SU-DHL-6 (cell line): ENCODE results near the gene HECTD2.
"Not testable (repeated sequence)": the region's sequence is repeated elsewhere in the genome, so short reads cannot be mapped to it uniquely, and the experiment has no call there.

Source experiments
- H2AFZ ChIP-seq: fragments of 200-600 bp; sonication (generic); 2 replicates; pipeline ENCODE4 v1.6.1; 2014; ENCODE audit warnings: low read depth, mild to moderate bottlenecking, moderate library complexity, mixed read lengths, antibody characterized with exemption, low read length; ENCODE audit not compliant: severe bottlenecking
- H3F3A ChIP-seq: fragments of 200-600 bp; shearing (Covaris generic); 2 replicates; pipeline ENCODE4 v1.6.0; 2016; ENCODE audit warnings: antibody characterized with exemption, mild to moderate bottlenecking; ENCODE audit not compliant: insufficient read depth
- H3K27ac ChIP-seq: fragments of 200-600 bp; sonication (generic); 2 replicates; pipeline ENCODE4 v1.5.1; 2016; ENCODE audit warnings: low read depth, mild to moderate bottlenecking, low read length, moderate library complexity, mixed read lengths
- H3K27me3 ChIP-seq: fragments of 200-600 bp; sonication (generic), shearing (Covaris generic); 2 replicates; pipeline ENCODE4 v1.6.0; 2014; ENCODE audit warnings: mild to moderate bottlenecking, low read length
- H3K36me3 ChIP-seq: fragments of 200-600 bp; sonication (generic); 2 replicates; pipeline ENCODE4 v1.6.1; 2014; ENCODE audit warnings: mild to moderate bottlenecking, low read length, mixed read lengths
- H3K4me2 ChIP-seq: fragments of 300-600, 200-600 bp; shearing (Covaris generic), sonication (generic); 2 replicates; pipeline ENCODE4 v1.6.0; 2014; ENCODE audit warnings: low read length, low read depth, mild to moderate bottlenecking; ENCODE audit not compliant: poor library complexity, severe bottlenecking
- H3K4me3 ChIP-seq: fragments of 200-600 bp; sonication (generic); 2 replicates; pipeline ENCODE4 v1.5.1; 2014; ENCODE audit warnings: antibody characterized with exemption, low read length, mild to moderate bottlenecking, mixed read lengths; ENCODE audit not compliant: insufficient read depth, poor library complexity, severe bottlenecking
- H3K79me2 ChIP-seq: fragments of 200-600 bp; sonication (generic); 2 replicates; pipeline ENCODE4 v1.6.1; 2014; ENCODE audit warnings: mild to moderate bottlenecking, low read length, moderate library complexity; ENCODE audit not compliant: insufficient read depth
- H3K9ac ChIP-seq: fragments of 200-600 bp; sonication (generic); 2 replicates; pipeline ENCODE4 v1.7.0; 2014; ENCODE audit warnings: mild to moderate bottlenecking, low read length
- H3K9me2 ChIP-seq: fragments of 200-600 bp; sonication (generic); replicated peaks from 2 replicates; pipeline ENCODE4 v1.6.1; 2014; ENCODE audit warnings: low read length; ENCODE audit not compliant: insufficient read depth
- H3K9me3 ChIP-seq: fragments of 200-600 bp; sonication (generic); 2 replicates; pipeline ENCODE4 v1.6.1; 2014; ENCODE audit warnings: low read length, mixed read lengths; ENCODE audit not compliant: insufficient read depth
- H4K20me1 ChIP-seq: fragments of 200-600 bp; sonication (generic); 2 replicates; pipeline ENCODE4 v1.6.1; 2014; ENCODE audit warnings: low read depth, mild to moderate bottlenecking, antibody characterized with exemption, low read length, moderate library complexity, mixed read lengths
- EZH2phosphoT487 ChIP-seq: fragments of 200-600 bp; sonication (generic), shearing (Covaris generic); conservative IDR thresholded peaks from 2 replicates; pipeline ENCODE4 v1.6.1; 2018; ENCODE audit warnings: mild to moderate bottlenecking, antibody characterized with exemption, low read length, moderate library complexity, mixed read lengths
- TF ChIP-seq, protein P1 (sequence below): fragments of 200-600 bp; sonication (generic); IDR thresholded peaks from one replicate; pipeline ENCODE4 v1.5.1; 2017; ENCODE audit warnings: antibody characterized with exemption, mild to moderate bottlenecking, low read length, moderate library complexity; ENCODE audit not compliant: insufficient read depth, poor library complexity, severe bottlenecking

The HECTD2 gene

GRCh38 chr10:91433620-91434019, 23.5 kb downstream of the HECTD2 start:
- H3F3A ChIP-seq, result no peaks in the 10 kb centered on the region
- H3K27me3 ChIP-seq, result no peaks in the 10 kb centered on the region
- no peaks in the 10 kb centered on the region for H4K20me1 ChIP-seq
- H3K9me3 ChIP-seq, result no peaks in the 10 kb centered on the region
- no peaks in the 10 kb centered on the region for H3K79me2 ChIP-seq
- H3K9ac ChIP-seq, result no peak overlapping the region
- no peak overlapping the region for H3K4me2 ChIP-seq
- no peaks in the 10 kb centered on the region for H3K36me3 ChIP-seq
- TF ChIP-seq EZH2phosphoT487, result no peak
- TF ChIP-seq, protein P1, sequence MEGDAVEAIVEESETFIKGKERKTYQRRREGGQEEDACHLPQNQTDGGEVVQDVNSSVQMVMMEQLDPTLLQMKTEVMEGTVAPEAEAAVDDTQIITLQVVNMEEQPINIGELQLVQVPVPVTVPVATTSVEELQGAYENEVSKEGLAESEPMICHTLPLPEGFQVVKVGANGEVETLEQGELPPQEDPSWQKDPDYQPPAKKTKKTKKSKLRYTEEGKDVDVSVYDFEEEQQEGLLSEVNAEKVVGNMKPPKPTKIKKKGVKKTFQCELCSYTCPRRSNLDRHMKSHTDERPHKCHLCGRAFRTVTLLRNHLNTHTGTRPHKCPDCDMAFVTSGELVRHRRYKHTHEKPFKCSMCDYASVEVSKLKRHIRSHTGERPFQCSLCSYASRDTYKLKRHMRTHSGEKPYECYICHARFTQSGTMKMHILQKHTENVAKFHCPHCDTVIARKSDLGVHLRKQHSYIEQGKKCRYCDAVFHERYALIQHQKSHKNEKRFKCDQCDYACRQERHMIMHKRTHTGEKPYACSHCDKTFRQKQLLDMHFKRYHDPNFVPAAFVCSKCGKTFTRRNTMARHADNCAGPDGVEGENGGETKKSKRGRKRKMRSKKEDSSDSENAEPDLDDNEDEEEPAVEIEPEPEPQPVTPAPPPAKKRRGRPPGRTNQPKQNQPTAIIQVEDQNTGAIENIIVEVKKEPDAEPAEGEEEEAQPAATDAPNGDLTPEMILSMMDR, result no peak
- no peaks in the 10 kb centered on the region for H3K9me2 ChIP-seq
- H3K4me3 ChIP-seq, result no peak overlapping the region
- no peak overlapping the region for H3K27ac ChIP-seq
- H2AFZ ChIP-seq, result no peak overlapping the region

DNA sequence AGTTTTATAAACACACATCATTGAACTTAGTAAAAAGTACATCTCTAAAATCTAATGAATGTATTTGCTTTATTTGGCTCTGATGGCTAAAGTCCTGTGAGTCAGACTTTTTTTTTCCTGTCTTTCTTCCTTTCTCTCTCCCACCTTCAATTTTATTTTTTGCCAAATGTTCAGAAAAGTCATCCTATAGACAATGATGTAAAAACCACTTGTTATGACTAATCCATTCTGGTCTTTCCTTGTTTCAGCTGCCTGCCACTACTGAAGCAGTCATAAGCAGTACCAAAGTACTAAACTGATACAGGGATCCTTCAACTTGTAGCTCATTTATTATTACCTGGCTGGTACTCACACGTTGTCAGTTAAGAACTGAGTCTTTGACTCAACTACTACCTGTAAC, 23.9 kb downstream of the HECTD2 start:
- no peak overlapping the region for H3K4me2 ChIP-seq
- H2AFZ ChIP-seq, result no peak overlapping the region
- no peaks in the 10 kb centered on the region for H3K27me3 ChIP-seq
- no peaks in the 10 kb centered on the region for H3K79me2 ChIP-seq
- no peaks in the 10 kb centered on the region for H3F3A ChIP-seq
- H3K27ac ChIP-seq, result no peak overlapping the region
- TF ChIP-seq EZH2phosphoT487, result no peak
- TF ChIP-seq, protein P1, result no peak
- no peak overlapping the region for H3K9ac ChIP-seq
- no peaks in the 10 kb centered on the region for H3K9me2 ChIP-seq
- no peaks in the 10 kb centered on the region for H4K20me1 ChIP-seq
- no peaks in the 10 kb centered on the region for H3K9me3 ChIP-seq
- H3K36me3 ChIP-seq, result no peaks in the 10 kb centered on the region
- no peak overlapping the region for H3K4me3 ChIP-seq

DNA sequence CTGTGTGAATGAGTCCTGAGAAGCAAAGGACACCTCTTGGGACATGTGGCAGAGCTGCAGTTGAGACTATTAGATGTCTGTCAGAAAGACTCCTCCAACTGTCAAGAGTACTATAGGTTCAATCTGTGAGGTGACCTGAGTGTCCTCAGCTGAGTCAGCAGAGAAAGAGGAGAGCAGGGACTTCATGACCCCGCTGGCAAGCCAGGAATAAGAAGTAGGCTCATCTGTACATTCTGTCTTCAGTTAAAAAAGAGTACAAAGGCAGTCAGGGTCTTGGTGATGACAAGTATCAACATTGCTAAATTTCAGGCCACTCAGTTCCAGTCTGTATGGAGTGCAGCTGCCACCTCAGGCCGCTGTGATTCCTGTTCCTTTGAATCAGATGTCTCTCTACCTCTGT, 25.1 kb downstream of the HECTD2 start:
- TF ChIP-seq, protein P1, result no peak
- no peak for TF ChIP-seq EZH2phosphoT487
- Histone ChIP-seq H3K27me3 (no peaks in the 10 kb centered on the region), H3K9me3 (no peaks in the 10 kb centered on the region), H3K36me3 (no peaks in the 10 kb centered on the region), H3K27ac (no peak overlapping the region), H3K9me2 (no peaks in the 10 kb centered on the region), H2AFZ (no peak overlapping the region), H4K20me1 (no peaks in the 10 kb centered on the region), H3K9ac (no peak overlapping the region), H3K79me2 (no peaks in the 10 kb centered on the region), H3K4me2 (no peak overlapping the region), H3K4me3 (no peak overlapping the region), H3F3A (no peaks in the 10 kb centered on the region)

DNA sequence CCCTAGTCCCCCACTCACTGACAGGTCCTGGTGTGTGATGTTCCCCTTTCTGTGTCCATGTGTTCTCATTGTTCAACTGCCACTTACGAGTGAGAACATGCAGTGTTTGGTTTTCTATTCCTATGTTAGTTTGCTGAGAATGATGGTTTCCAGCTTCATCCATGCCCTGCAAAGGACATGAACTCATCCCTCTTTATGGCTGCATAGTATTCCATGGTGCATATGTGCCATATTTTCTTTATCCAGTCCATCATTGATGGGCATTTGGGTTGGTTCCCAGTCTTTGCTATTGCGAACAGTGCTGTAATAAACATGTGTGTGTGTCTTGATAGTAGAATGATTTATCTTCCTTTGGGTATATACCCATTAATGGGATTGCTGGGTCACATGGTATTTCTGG, 28.1 kb downstream of the HECTD2 start:
- not testable (repeated sequence) for H3K27me3 ChIP-seq, H3F3A ChIP-seq, H3K79me2 ChIP-seq, H3K9me3 ChIP-seq, H3K36me3 ChIP-seq, H3K27ac ChIP-seq, H3K9me2 ChIP-seq, H4K20me1 ChIP-seq, H3K9ac ChIP-seq, H3K4me2 ChIP-seq, H3K4me3 ChIP-seq, H2AFZ ChIP-seq
